Neutrophil (primary cell): Measurements from ENCODE around the gene MUC2.

Experiments used
- H3K27ac ChIP-seq: fragments of 200-600 bp; sonication (generic); 2 replicates; pipeline ENCODE4 v1.5.1; 2016; ENCODE audit warnings: mild to moderate bottlenecking, moderate library complexity
- H3K27me3 ChIP-seq: fragments of 200-600 bp; sonication (generic); 2 replicates; pipeline ENCODE4 v1.6.0; 2016; ENCODE audit warnings: mild to moderate bottlenecking
- H3K36me3 ChIP-seq: fragments of 200-600 bp; sonication (generic); 2 replicates; pipeline ENCODE4 v1.5.1; 2017
- H3K4me1 ChIP-seq, 2 experiments: fragments of 200-600 bp in 1 of 2; sonication (generic) in 1 of 2; 1 replicate in 1 of 2; 2 replicates in 1 of 2; pipeline versions ENCODE4 v1.5.1 to v1.6.1; 2013 to 2016; ENCODE audit warnings: low read depth in 1 of 2, low read length in 1 of 2, mild to moderate bottlenecking in 1 of 2, moderate library complexity in 1 of 2; ENCODE audit not compliant: control insufficient read depth in 1 of 2, insufficient read depth in 1 of 2
- H3K4me3 ChIP-seq, 2 experiments: fragments of 200-600 bp in 1 of 2; sonication (generic) in 1 of 2; 1 replicate in 1 of 2; 2 replicates in 1 of 2; pipeline ENCODE4 v1.5.1; 2013 to 2016; ENCODE audit warnings: low read depth in 1 of 2, low read length in 1 of 2, mild to moderate bottlenecking in 1 of 2, moderate library complexity in 1 of 2
- H3K9me3 ChIP-seq: fragments of 200-600 bp; sonication (generic); 2 replicates; pipeline ENCODE4 v1.5.1; 2016
- TF ChIP-seq, protein P1 (sequence below): fragments of 200-600 bp; sonication (generic); IDR thresholded peaks from 2 replicates; pipeline ENCODE4 v1.5.1; 2016; ENCODE audit warnings: antibody characterized with exemption

The MUC2 gene

DNA sequence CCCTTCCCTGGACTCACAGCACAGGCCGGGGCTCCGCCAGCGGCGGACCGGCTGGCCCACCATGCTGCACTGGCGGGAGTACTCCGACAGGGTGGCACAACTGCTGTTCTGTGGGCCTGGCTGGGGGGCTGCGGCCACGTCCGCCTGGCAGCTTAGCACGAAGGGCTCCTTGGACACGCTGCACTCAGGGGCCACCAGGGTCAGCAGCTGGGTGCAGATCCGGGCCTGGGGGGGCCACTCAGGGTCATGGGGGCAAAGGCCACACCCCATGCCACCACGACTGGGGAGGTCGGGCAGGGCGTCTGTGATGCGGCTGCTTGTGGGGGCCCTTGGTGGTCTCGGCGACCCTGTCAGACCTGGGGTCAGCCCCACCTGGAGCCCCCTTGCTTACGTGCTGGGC, 44.1 kb upstream of the MUC2 start:
- no peaks in the 10 kb centered on the region for H3K36me3 ChIP-seq
- no peak overlapping the region for H3K27ac ChIP-seq
- TF ChIP-seq, protein P1, sequence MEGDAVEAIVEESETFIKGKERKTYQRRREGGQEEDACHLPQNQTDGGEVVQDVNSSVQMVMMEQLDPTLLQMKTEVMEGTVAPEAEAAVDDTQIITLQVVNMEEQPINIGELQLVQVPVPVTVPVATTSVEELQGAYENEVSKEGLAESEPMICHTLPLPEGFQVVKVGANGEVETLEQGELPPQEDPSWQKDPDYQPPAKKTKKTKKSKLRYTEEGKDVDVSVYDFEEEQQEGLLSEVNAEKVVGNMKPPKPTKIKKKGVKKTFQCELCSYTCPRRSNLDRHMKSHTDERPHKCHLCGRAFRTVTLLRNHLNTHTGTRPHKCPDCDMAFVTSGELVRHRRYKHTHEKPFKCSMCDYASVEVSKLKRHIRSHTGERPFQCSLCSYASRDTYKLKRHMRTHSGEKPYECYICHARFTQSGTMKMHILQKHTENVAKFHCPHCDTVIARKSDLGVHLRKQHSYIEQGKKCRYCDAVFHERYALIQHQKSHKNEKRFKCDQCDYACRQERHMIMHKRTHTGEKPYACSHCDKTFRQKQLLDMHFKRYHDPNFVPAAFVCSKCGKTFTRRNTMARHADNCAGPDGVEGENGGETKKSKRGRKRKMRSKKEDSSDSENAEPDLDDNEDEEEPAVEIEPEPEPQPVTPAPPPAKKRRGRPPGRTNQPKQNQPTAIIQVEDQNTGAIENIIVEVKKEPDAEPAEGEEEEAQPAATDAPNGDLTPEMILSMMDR: no peak
- no peaks in the 10 kb centered on the region for H3K27me3 ChIP-seq
- no peaks in the 10 kb centered on the region for H3K9me3 ChIP-seq
- H3K4me3 ChIP-seq: no peak overlapping the region
- no peaks in the 10 kb centered on the region for H3K4me1 ChIP-seq

DNA sequence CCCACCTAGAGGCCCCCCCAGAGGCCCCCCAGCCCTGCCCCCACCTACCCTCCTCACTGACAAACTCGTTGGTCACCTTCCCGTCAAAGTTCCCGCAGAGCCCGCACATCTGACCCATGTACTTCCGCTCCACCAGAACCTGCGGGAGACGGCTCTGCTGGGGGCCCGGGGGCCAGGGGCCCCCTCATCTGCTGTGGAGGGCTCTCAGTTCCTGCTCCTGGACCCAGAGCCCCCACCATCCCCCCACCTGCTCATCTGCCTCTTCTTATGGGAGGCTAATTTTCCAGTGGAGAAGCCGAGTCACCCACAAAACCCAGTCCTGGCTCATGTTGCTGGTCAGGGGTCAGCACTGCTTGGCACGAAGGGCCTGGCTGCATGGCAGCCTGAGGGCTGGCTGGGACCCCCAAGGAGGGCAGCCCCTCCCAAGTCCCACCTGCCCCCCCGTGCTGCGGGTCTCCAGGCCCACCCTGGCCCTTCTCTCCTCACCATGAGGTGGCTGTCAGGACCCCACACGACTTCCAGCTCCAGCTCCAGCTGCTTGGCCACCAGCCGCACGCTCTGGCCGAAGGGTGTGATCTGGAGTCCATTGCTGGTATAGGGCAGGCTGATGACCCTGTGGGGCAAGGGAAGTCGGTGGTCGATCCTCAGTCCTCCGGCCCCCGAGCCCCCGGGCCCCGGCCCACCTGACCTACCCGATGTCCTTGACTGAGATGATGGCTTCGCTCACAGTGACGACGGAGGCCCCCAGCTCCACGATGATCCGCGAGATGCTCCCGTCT, 43.4 kb upstream of the MUC2 start:
- no peaks in the 10 kb centered on the region for H3K36me3 ChIP-seq
- no peaks in the 10 kb centered on the region for H3K9me3 ChIP-seq
- TF ChIP-seq, protein P1: no peak
- no peaks in the 10 kb centered on the region for H3K4me1 ChIP-seq
- no peak overlapping the region for H3K4me3 ChIP-seq
- no peak overlapping the region for H3K27ac ChIP-seq
- no peaks in the 10 kb centered on the region for H3K27me3 ChIP-seq

DNA sequence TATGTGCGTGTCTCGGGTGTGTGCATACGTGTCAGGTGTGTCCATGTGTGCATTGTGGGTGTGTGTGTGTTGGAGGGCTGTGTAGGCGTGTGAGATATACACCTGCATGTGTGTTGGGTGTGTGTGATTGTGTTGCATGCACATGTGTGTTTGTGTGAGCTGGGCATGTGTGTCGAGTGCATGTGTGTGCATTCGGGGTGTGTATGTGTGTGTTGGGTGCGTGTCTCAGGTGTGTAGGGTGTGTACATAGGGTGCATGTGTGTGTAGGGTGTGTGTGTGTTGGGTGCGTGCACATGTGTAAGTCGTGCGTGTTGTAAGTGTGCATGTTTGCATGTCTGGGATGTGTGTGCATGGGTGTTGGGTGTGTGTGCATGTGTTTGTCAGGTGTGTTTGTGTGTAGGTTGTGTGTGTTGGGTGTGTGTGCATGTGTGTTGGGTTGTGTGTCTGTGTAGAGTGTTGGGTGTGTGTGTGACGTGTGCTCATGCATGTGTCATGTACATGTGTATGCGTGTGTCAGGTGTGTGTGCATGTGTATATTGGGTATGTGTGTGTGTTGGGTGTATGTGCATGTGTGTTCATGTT, 42.3 kb upstream of the MUC2 start:
- H3K27ac ChIP-seq: no peak overlapping the region
- H3K27me3 ChIP-seq: no peaks in the 10 kb centered on the region
- TF ChIP-seq, protein P1: no peak
- H3K4me3 ChIP-seq: no peak overlapping the region
- no peaks in the 10 kb centered on the region for H3K9me3 ChIP-seq
- no peaks in the 10 kb centered on the region for H3K4me1 ChIP-seq
- H3K36me3 ChIP-seq: no peaks in the 10 kb centered on the region

DNA sequence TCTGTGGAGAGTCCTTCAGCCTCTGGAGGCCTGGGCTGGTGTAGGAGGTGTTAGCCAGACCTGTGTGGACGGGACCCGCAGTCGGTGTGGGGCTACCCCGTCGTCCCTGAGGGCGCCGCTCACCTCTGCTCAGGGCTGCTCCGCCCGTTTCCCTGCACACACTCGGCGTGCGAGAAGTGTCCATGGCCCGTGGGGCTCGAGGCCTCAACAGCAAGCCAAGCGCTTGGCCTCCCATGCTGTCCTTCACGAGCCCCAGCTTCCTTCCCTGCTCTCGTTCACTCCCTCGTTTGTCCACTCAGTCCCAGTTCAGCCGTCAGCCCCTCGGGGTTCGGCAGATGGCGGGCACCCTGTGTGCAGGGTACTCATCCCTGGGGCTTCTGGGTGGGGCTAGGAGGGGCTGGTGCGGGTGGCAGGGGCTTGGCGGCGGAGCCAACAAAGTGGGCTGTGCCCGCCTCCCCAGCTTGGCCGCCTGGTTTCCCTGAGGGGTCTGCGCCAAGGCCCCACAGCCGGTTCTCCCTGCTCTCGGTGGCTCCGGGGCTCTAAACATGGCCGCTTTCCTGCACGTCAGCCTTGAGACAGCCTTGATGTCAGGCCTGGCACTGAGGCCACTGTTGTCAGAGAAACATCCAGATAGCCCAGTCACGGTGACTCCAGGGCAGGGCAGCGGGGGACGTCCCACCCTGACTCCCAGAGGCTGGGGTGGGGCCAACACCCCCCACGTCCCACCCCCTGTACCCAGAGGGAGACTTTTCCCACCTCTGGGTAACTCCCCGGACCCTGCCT, 41.5 kb upstream of the MUC2 start:
- no peaks in the 10 kb centered on the region for H3K9me3 ChIP-seq
- TF ChIP-seq, protein P1: no peak
- no peaks in the 10 kb centered on the region for H3K27me3 ChIP-seq

DNA sequence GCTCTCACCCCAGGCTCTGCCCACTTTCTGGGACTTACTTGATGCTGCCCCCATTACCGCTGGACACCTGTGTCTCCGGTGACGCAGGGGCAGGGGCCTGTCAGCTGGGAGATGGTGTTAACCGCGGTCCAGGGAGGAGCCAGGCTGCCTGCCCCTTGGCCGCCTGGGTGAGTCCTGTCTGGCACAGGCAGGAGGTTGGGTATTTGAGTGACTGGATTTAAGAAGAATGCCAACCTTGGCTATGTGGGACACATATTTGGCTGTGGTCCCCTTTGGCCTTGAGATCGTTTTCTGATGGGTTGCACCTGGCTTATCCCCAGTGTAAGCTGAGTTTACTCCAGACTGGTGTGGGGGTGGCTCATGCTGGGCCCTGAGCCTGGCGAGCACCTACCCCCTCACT, 40.7 kb upstream of the MUC2 start:
- H3K27ac ChIP-seq: no peak overlapping the region
- H3K4me3 ChIP-seq: no peak overlapping the region
- no peaks in the 10 kb centered on the region for H3K4me1 ChIP-seq
- no peaks in the 10 kb centered on the region for H3K9me3 ChIP-seq
- H3K27me3 ChIP-seq: no peaks in the 10 kb centered on the region
- TF ChIP-seq, protein P1: no peak
- no peaks in the 10 kb centered on the region for H3K36me3 ChIP-seq

More for the DNA sequence above, 41.5 kb upstream of the MUC2 start:
- H3K27ac ChIP-seq: no peak overlapping the region
- H3K4me1 ChIP-seq: no peaks in the 10 kb centered on the region
- H3K4me3 ChIP-seq: no peak overlapping the region
- H3K36me3 ChIP-seq: no peaks in the 10 kb centered on the region
